ENCODE data around the gene BCR. TPM values are rescaled to one million over a fixed set of nuclear protein-coding genes. Genes with fewer than 3 reads are reported as not detected.
"Not testable (repeated sequence)": the region's sequence is repeated elsewhere in the genome, so short reads cannot be mapped to it uniquely, and the experiment has no call there.

Gene BCR
- 9.2 TPM for polyA plus RNA-seq (2012; ENCODE audit: missing spikeins)

GRCh38 chr22:23180301-23180892 lies at the start of gene BCR:
Gene BCR (plus strand): TSS chr22:23180509. CDS start chr22:23180961, 452 bp downstream.
- peak; percentile 50 for FAIRE-seq
- no peak for TF ChIP-seq TAF1 (IDR thresholded peaks at IDR 0.05; ENCODE audit: borderline replicate concordance, low read depth, low read length)
- TF ChIP-seq POLR2A (IDR thresholded peaks at IDR 0.05; ENCODE audit: low read depth, low read length), result no peak
- TF ChIP-seq POLR2AphosphoS5 (IDR thresholded peaks at IDR 0.05; ENCODE audit: low read depth, low read length), result no peak
- DNase-seq (ENCODE audit: insufficient read length), result peak; percentile 67

- FAIRE-seq, result no peak
- no peak for DNase-seq (ENCODE audit: insufficient read length)
- TF ChIP-seq POLR2AphosphoS5 (IDR thresholded peaks at IDR 0.05; ENCODE audit: low read depth, low read length) (no peak), TAF1 (IDR thresholded peaks at IDR 0.05; ENCODE audit: borderline replicate concordance, low read depth, low read length) (no peak), POLR2A (IDR thresholded peaks at IDR 0.05; ENCODE audit: low read depth, low read length) (no peak)
These were observed 49.6 kb upstream of the BCR start for GRCh38 chr22:23130697-23131096.

DNA sequence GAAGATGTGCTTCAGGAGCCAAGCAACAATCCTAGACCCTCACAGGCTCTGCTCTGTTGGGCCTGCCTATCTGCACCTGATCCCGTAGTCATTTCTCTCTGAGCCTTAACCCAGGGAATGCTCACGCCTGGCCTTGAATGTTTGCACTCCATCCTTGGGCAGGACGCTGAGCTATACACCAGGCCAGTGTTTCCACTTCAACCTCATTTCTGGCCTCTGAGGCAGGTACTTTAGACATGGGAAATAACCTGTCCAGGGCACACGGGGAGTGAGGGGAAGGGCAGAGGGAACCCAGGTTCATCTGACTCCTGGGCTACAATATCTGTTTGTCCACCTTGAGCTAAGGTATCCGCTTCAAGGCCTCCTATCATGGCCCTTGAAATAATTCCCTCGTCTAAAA lies 48.4 kb upstream of the BCR start:
- FAIRE-seq (no peak), DNase-seq (ENCODE audit: insufficient read length) (no peak)
- no peak for TF ChIP-seq POLR2A (IDR thresholded peaks at IDR 0.05; ENCODE audit: low read depth, low read length)
- TF ChIP-seq TAF1 (IDR thresholded peaks at IDR 0.05; ENCODE audit: borderline replicate concordance, low read depth, low read length), result no peak
- TF ChIP-seq POLR2AphosphoS5 (IDR thresholded peaks at IDR 0.05; ENCODE audit: low read depth, low read length), result no peak

DNA sequence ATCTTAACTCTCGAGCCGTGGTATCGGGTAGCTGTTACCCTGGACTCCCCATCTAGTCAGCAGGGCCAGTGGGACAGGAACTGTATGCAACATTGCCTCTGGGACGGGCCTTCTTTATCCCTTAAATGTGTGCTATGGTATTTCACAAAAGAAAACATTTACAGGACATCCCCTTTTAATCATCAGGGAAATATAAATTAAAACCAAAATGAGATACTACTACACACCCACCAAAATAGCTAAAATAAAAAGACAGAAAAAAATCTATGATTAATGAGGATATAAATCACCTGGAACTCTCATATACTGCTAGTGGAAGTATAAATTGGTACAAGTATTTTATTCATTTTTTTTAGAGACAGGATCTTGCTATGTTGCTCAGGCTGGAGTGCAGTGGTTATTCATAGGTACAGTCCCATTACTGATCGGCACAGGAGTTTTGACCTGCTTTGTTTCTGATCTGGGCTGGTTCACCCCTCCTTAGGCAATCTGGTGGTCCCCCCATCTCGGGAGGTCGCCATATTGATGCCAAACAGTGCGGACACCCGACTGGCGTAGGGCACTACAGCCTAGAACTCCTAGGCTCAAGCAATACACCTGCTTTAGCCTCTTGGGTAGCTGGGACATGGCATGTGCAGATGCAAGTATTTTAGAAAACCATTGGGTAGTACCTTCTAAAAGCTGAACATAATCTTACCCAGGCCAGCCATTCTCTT lies 47.8 kb upstream of the BCR start:
- FAIRE-seq (no peak), DNase-seq (ENCODE audit: insufficient read length) (no peak)

DNA sequence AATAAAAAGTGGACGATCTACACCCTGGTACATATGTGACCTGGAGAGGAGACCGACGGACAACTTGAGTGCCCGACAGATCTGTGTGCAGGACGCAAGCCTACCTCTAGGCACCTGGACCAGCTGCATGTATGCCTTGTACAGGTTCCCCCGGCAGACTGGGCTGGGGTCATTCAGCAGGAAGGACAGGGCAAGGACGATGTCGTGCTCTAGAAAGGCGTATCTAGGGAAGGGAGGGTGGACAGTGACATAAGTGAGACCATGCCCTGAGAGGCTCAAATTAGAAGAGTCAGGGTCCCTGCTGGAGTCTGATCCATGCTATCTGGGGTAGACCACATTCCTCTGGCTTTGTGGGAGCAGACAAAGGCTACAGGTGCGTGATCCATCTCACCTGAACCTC lies 46.4 kb upstream of the BCR start:
- DNase-seq (ENCODE audit: insufficient read length) (no peak), FAIRE-seq (no peak)
- no peak for TF ChIP-seq POLR2AphosphoS5 (IDR thresholded peaks at IDR 0.05; ENCODE audit: low read depth, low read length)

More for the DNA sequence above, 47.8 kb upstream of the BCR start:
- TF ChIP-seq POLR2AphosphoS5 (IDR thresholded peaks at IDR 0.05; ENCODE audit: low read depth, low read length) (no peak), TAF1 (IDR thresholded peaks at IDR 0.05; ENCODE audit: borderline replicate concordance, low read depth, low read length) (no peak), POLR2A (IDR thresholded peaks at IDR 0.05; ENCODE audit: low read depth, low read length) (no peak)

DNA sequence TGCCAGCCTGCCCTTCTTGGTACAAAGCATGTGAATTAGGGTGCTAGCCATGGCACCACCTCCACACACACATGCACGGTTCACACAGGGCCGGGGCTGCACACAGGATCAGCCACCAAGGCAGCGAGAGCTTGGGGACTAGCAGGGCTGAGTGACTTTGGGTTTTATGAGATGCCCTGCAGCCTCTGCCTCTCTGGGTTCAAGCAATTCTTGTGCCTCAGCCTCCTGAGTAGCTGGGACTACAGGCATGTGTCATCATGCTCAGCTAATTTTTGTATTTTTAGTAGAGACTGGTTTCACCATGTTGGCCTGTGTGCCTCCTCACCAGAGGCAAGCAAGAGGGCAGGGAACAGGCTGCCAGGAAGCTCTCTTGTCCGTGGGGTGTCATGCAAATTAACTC lies 43.3 kb upstream of the BCR start:
- FAIRE-seq; DNase-seq (ENCODE audit: insufficient read length): not testable (repeated sequence)

GRCh38 chr22:23137468-23137867 lies 42.8 kb upstream of the BCR start:
- no peak for TF ChIP-seq POLR2A (IDR thresholded peaks at IDR 0.05; ENCODE audit: low read depth, low read length)
- no peak for TF ChIP-seq TAF1 (IDR thresholded peaks at IDR 0.05; ENCODE audit: borderline replicate concordance, low read depth, low read length)
- no peak for TF ChIP-seq POLR2AphosphoS5 (IDR thresholded peaks at IDR 0.05; ENCODE audit: low read depth, low read length)
- FAIRE-seq, result peak; percentile 78
- no peak for DNase-seq (ENCODE audit: insufficient read length)

- TF ChIP-seq POLR2A (IDR thresholded peaks at IDR 0.05; ENCODE audit: low read depth, low read length) (peak; percentile 27; the same call in 1 of the 2 replicates), POLR2AphosphoS5 (IDR thresholded peaks at IDR 0.05; ENCODE audit: low read depth, low read length) (no peak), TAF1 (IDR thresholded peaks at IDR 0.05; ENCODE audit: borderline replicate concordance, low read depth, low read length) (no peak)
- DNase-seq (ENCODE audit: insufficient read length), result no peak
- FAIRE-seq, result peak; percentile 27
These were observed 42.3 kb upstream of the BCR start for GRCh38 chr22:23137905-23138561.

DNA sequence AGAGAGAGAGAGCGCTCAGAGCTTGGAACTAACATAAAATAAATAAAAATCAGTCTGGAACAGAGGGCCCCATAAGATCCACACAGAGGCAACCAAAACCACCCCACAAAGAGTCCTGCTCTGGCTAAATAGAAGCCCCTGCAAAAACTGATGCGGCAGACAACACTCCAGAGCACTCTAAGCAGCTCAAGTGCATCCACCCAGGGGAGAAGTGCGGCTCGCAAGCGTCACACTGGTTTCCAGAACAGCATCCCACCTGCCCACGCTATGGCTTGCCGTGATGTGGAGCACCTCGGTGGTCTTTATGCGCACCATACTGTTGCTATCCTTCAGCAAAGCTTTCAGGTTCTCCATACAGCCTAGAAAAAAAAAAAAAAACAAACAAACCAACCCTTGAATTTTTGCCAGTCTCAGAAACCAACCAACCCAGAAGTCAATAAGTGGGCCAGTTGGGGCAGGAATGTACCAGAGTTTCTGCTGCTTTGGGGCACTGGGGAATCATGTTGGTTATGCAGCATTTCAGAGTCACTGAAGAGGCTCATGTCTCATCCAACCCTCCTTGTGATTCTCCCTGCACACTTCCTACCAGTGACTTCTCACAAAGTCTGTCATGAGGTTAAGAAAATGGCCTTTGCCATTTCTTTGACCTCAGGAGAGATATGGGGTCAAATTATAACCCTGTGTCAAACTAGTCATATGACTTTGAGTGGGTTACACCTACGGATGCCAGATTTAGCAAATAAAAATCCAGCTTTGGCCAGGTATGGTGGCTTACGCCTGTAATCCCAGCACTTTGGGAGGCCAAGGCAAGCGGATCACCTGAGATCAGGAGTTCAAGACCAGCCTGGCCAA lies 41.5 kb upstream of the BCR start:
- FAIRE-seq (no peak), DNase-seq (ENCODE audit: insufficient read length) (no peak)
- no peak for TF ChIP-seq POLR2A (IDR thresholded peaks at IDR 0.05; ENCODE audit: low read depth, low read length)
- no peak for TF ChIP-seq TAF1 (IDR thresholded peaks at IDR 0.05; ENCODE audit: borderline replicate concordance, low read depth, low read length)
- no peak for TF ChIP-seq POLR2AphosphoS5 (IDR thresholded peaks at IDR 0.05; ENCODE audit: low read depth, low read length)

DNA sequence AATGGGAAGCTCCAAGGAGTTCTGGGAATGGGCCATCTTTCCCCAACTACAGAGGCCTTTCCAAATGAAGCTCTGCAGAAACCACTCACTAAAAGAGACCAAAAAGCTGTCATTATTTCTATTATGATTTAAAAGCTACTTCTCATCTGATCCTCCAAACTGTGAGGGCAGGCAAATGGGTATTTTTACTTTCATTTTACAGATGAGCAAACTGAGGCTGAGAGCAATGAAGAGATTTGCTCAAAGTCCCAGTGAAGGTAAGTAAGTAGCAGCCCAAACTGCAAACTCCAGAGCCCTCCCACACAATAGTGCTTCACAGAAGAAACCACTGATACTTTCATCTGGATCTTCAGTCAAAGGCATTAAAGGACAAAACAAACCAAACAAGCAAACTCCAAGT lies 39.9 kb upstream of the BCR start:
- TF ChIP-seq TAF1 (IDR thresholded peaks at IDR 0.05; ENCODE audit: borderline replicate concordance, low read depth, low read length) (no peak), POLR2A (IDR thresholded peaks at IDR 0.05; ENCODE audit: low read depth, low read length) (no peak), POLR2AphosphoS5 (IDR thresholded peaks at IDR 0.05; ENCODE audit: low read depth, low read length) (no peak)
- DNase-seq (ENCODE audit: insufficient read length), result no peak
- no peak for FAIRE-seq

DNA sequence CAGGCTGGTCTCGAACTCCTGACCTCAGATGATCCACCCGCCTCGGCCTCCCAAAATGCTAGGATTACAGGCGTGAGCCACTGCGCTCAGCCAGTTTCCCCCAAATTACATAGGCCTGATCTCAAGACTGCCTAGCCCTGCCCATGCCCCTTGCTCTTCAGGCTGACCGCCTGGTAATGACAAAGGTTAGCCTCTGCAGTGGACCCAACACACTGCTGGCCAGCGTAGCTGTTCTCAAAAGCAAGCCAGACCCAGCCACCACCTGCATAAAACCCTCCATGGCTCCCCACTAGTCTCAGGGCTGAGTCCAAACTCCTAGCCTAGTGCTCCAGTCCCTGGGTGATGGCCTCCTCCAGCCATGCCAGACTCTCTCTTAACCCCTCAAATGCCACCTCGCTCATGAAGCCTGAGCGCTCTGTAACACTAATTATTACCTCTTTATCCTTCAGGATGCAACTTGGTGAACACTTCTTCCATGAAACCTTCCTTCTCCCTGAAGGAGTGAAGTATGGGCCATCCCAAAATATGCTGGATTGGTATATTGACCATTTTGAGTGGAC lies 37.7 kb upstream of the BCR start:
- DNase-seq (ENCODE audit: insufficient read length), result no peak
- TF ChIP-seq TAF1 (IDR thresholded peaks at IDR 0.05; ENCODE audit: borderline replicate concordance, low read depth, low read length), result no peak
- FAIRE-seq, result no peak

Measured in GM12892 (cell line).